ENCODE measurements around the gene HS3ST5. TPM values are rescaled to one million over a fixed set of nuclear protein-coding genes. Genes with fewer than 3 reads are reported as not detected.

Gene HS3ST5
- total RNA-seq, 4 donors from 2014 or later: 0.42 to 2.8 TPM; not detected in 2

DNA sequence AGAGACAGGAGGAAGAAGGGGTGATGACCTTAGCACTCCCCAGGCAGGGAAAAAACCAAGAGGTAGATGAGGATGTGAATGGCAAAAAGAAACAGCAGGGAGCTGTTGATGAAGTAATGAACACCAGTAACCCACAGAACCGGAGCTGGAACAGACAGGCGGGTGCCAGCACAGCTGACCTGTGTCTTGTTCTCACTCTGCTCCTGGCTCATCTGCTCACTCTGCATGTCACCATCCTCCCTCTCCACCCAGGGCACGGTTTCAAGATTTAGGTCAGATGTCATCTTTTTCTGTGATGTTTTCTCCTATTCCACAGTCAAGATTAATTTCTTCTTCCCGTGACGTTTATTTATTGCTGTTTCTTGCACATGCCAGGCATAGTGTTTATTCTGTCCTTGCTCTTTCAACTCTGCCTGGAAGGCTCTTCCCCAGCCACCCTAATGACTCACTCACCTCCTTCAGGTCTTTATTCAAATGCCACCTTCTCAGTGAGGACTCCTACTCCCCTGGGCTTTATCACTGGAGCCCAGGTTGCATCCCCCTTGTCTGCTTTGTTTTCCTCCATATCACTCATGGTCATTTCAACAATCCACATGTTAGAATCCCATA lies 207.4 kb downstream of the HS3ST5 start:
- Histone ChIP-seq H3K4me1 (no peaks in the 10 kb centered on the region), H3K27ac (no peak overlapping the region), H3K9me3 (no peaks in the 10 kb centered on the region), H3K4me3 (no peak overlapping the region), H3K36me3 (no peaks in the 10 kb centered on the region), H3K27me3 (no peaks in the 10 kb centered on the region)
- WGBS, 2 donors: 67 to 70% methylated on average over 5 of the region's 5 CpGs
- no peak for DNase-seq (ENCODE audit: low spot score in 2 of 2)
- TF ChIP-seq CTCF (IDR thresholded peaks at IDR 0.05): no peak
- no peak for TF ChIP-seq EP300 (IDR thresholded peaks at IDR 0.05)
- no peak for TF ChIP-seq POLR2A (IDR thresholded peaks at IDR 0.05)

GRCh38 chr6:114133816-114134215 lies 209.0 kb downstream of the HS3ST5 start:
- Histone ChIP-seq H3K9me3 (no peaks in the 10 kb centered on the region), H3K4me1 (no peaks in the 10 kb centered on the region), H3K4me3 (no peak overlapping the region), H3K27ac (no peak overlapping the region), H3K36me3 (no peaks in the 10 kb centered on the region), H3K27me3 (no peaks in the 10 kb centered on the region)
- WGBS, 2 donors: 83 to 90% methylated on average over 4 of the region's 4 CpGs
- TF ChIP-seq POLR2A (IDR thresholded peaks at IDR 0.05): no peak
- no peak for TF ChIP-seq EP300 (IDR thresholded peaks at IDR 0.05)
- TF ChIP-seq CTCF (IDR thresholded peaks at IDR 0.05): no peak
- DNase-seq (ENCODE audit: low spot score in 2 of 2): no peak

- Histone ChIP-seq H3K9me3 (no peaks in the 10 kb centered on the region), H3K36me3 (no peaks in the 10 kb centered on the region), H3K27me3 (no peaks in the 10 kb centered on the region), H3K4me3 (no peak overlapping the region), H3K4me1 (no peaks in the 10 kb centered on the region), H3K27ac (no peak overlapping the region)
- TF ChIP-seq POLR2A (IDR thresholded peaks at IDR 0.05) (no peak), EP300 (IDR thresholded peaks at IDR 0.05) (no peak), CTCF (IDR thresholded peaks at IDR 0.05) (no peak)
- WGBS, 2 donors: 85 to 100% methylated on average over 1 of the region's 1 CpG
- DNase-seq (ENCODE audit: low spot score in 2 of 2): no peak
Measured at GRCh38 chr6:114131945-114132344, 210.9 kb downstream of the HS3ST5 start.

DNA sequence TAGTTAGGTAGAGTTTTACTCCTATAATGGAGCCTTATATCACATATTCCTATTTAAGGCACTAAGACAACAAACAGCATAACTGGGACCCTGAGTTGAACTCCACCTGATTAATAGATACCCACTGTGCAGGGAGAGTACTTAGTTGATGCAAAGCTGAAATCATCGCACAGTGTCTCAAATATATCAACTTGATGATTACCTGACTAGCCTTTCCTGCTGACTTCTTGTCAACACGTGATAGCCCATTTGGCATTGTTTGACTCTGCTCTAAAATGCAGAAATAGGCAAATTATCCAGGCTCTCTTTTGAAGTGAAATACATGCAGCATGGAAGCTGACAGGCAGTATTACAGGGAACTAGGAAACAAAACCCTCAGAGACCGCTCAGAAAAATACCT lies 217.2 kb downstream of the HS3ST5 start:
- no peak overlapping the region for H3K27ac ChIP-seq
- no peaks in the 10 kb centered on the region for H3K4me1 ChIP-seq
- no peak for DNase-seq (ENCODE audit: low spot score in 2 of 2)
- H3K9me3 ChIP-seq: no peaks in the 10 kb centered on the region
- TF ChIP-seq EP300 (IDR thresholded peaks at IDR 0.05) (no peak), CTCF (IDR thresholded peaks at IDR 0.05) (no peak), POLR2A (IDR thresholded peaks at IDR 0.05) (no peak)
- WGBS, 2 donors: 75% methylated on average over 3 of the region's 3 CpGs
- H3K36me3 ChIP-seq: no peaks in the 10 kb centered on the region
- no peak overlapping the region for H3K4me3 ChIP-seq
- no peaks in the 10 kb centered on the region for H3K27me3 ChIP-seq

DNA sequence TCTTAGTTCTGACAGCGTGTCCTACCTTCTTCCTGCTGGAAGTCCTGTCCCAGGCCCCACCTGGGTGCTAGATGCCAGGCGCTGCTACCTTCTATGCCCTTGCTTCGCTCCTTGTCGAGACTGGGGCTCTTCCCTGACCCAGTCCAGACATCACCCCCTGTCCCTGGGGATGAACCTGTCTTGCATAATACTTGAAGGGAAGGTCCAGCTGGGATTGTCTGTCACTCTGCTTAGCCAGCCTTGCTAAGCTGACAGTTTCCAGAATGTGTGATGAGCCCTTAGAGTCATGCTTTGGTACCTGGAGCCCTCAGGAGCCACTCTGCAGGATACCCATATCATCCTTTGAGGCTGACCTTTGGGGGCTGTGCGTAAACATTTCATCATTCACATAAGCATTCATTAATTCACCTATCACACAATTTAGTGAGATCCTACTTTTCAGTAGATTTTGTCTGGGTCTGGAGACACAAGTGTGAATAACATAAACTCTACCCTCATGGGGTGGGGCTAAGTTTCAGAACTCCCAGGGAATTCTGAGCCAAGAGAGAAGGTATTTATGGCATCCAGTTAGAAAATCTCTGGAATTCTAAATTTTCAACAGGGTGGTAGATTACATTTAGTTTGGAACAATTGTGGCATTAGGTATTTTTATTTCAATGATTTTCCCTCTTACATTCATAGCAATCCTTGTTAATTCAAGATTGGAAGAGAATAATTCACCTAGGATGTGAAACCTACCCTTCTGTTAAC lies 220.7 kb downstream of the HS3ST5 start:
- WGBS, 2 donors: 85 to 86% methylated on average over 5 of the region's 5 CpGs
- H3K27ac ChIP-seq: no peak overlapping the region
- H3K9me3 ChIP-seq: no peaks in the 10 kb centered on the region
- no peaks in the 10 kb centered on the region for H3K4me1 ChIP-seq
- no peak overlapping the region for H3K4me3 ChIP-seq
- no peaks in the 10 kb centered on the region for H3K36me3 ChIP-seq
- no peak for TF ChIP-seq CTCF (IDR thresholded peaks at IDR 0.05)
- no peak for TF ChIP-seq POLR2A (IDR thresholded peaks at IDR 0.05)
- TF ChIP-seq EP300 (IDR thresholded peaks at IDR 0.05): no peak
- no peaks in the 10 kb centered on the region for H3K27me3 ChIP-seq
- no peak for DNase-seq (ENCODE audit: low spot score in 2 of 2)
